HL-60 (cell line): ENCODE results near the gene SGCG.
"Not testable (repeated sequence)": the region's sequence is repeated elsewhere in the genome, so short reads cannot be mapped to it uniquely, and the experiment has no call there.

Source experiments
- DNase-seq, 2 experiments: peaks; one replicate each; pipeline ENCODE4 v3.0.0-alpha.2; 2010 to 2020; ENCODE audit warnings: low read depth in 1 of 2, low spot score in 1 of 2
- H3K27ac ChIP-seq: fragments of 250-450 bp; sonication (Bioruptor Pico); replicated peaks from 2 replicates; pipeline ENCODE4 v1.5.1; 2020; ENCODE audit warnings: mild to moderate bottlenecking, moderate library complexity
- H3K27me3 ChIP-seq: fragments of 250-450 bp; sonication (Bioruptor Pico); 2 replicates; pipeline ENCODE4 v1.5.1; 2021; ENCODE audit warnings: mild to moderate bottlenecking, moderate library complexity; ENCODE audit not compliant: insufficient read depth, poor library complexity, severe bottlenecking
- H3K4me3 ChIP-seq: replicated peaks from 2 replicates; pipeline ENCODE4 v1.5.1; 2011; ENCODE audit warnings: mild to moderate bottlenecking, control low read depth, low read length; ENCODE audit not compliant: insufficient read depth
- CTCF ChIP-seq: IDR thresholded peaks from one replicate; pipeline ENCODE4 v1.5.1; 2011; ENCODE audit warnings: low read length, control low read depth, inconsistent platforms; ENCODE audit not compliant: insufficient read depth
- GABPA ChIP-seq: IDR thresholded peaks from 2 replicates; pipeline ENCODE4 v1.6.1; 2012; ENCODE audit warnings: low read depth
- POLR2AphosphoS5 ChIP-seq: IDR thresholded peaks from 2 replicates; pipeline ENCODE4 v1.6.1; 2012; ENCODE audit warnings: low read depth
- REST ChIP-seq: IDR thresholded peaks from 2 replicates; pipeline ENCODE4 v1.6.1; 2012; ENCODE audit warnings: low read depth; ENCODE audit not compliant: insufficient replicate concordance
- SPI1 ChIP-seq: IDR thresholded peaks from 2 replicates; pipeline ENCODE4 v1.6.1; 2012; ENCODE audit warnings: low read depth, mild to moderate bottlenecking, borderline replicate concordance

The SGCG gene

GRCh38 chr13:23212671-23213070 is 31.9 kb downstream of the SGCG start:
- no peak for DNase-seq
- peaks cover 3% of the 10 kb centered on the region for H3K27me3 ChIP-seq
- H3K4me3 ChIP-seq: no peak overlapping the region
- TF ChIP-seq CTCF (no peak), GABPA (no peak), SPI1 (no peak), REST (no peak), POLR2AphosphoS5 (no peak)
- no peak overlapping the region for H3K27ac ChIP-seq

GRCh38 chr13:23231241-23231640 is 50.5 kb downstream of the SGCG start:
- TF ChIP-seq POLR2AphosphoS5: no peak
- TF ChIP-seq SPI1: no peak
- TF ChIP-seq GABPA: no peak
- no peak for TF ChIP-seq CTCF
- no peak for TF ChIP-seq REST
- DNase-seq: no peak

GRCh38 chr13:23235994-23236393 is 55.2 kb downstream of the SGCG start:
- Histone ChIP-seq H3K4me3 (no peak overlapping the region), H3K27me3 (no peaks in the 10 kb centered on the region), H3K27ac (no peak overlapping the region)
- DNase-seq: no peak
- TF ChIP-seq CTCF (no peak), SPI1 (peak; percentile 58; the same call in 1 of the 2 replicates)

More at GRCh38 chr13:23231241-23231640, 50.5 kb downstream of the SGCG start:
- Histone ChIP-seq H3K4me3 (no peak overlapping the region), H3K27me3 (no peaks in the 10 kb centered on the region), H3K27ac (no peak overlapping the region)

- no peak for TF ChIP-seq SPI1
- no peak for TF ChIP-seq REST
- no peak for TF ChIP-seq GABPA
- TF ChIP-seq CTCF: no peak
- no peak for TF ChIP-seq POLR2AphosphoS5
- H3K27me3 ChIP-seq: no peaks in the 10 kb centered on the region
- no peak overlapping the region for H3K4me3 ChIP-seq
- no peak for DNase-seq
- no peak overlapping the region for H3K27ac ChIP-seq
Observed at GRCh38 chr13:23243066-23243465, 62.3 kb downstream of the SGCG start.

GRCh38 chr13:23248410-23248809 is 67.6 kb downstream of the SGCG start:
- DNase-seq, H3K27ac ChIP-seq, H3K4me3 ChIP-seq, H3K27me3 ChIP-seq: not testable (repeated sequence)
